Activated CD8-positive, alpha-beta T cell treated with anti-CD3 and anti-CD28 coated beads for 36 hours (primary cell): Measurements from ENCODE around the gene ASCL5. TPM values are rescaled to one million over a fixed set of nuclear protein-coding genes. Genes with fewer than 3 reads are reported as not detected.

Source experiments
- ATAC-seq: fragments of 200-7000 bp; cut with Tn5 transposase; one replicate; pipeline ENCODE4 v1.10.0; 2021; ENCODE audit warnings: mild to moderate bottlenecking, moderate library complexity
- CTCF ChIA-PET: fragments of 350-600 bp; sonication (Branson Sonifier 250); formaldehyde crosslinking; loops from one replicate; lab custom pipeline; 2021; ENCODE audit warnings: antibody characterized with exemption; lab: Charles Lee
- POLR2A ChIA-PET: fragments of 350-600 bp; sonication (Branson Sonifier 250); formaldehyde crosslinking; loops from one replicate; lab custom pipeline; 2021; ENCODE audit warnings: antibody characterized with exemption; lab: Charles Lee
- DNase-seq: peaks from one replicate; pipeline ENCODE4 v3.0.0-alpha.2; 2020
- H3K27ac Mint-ChIP-seq: one replicate; pipeline ENCODE4 v1.8.0; 2021; ENCODE audit warnings: mild to moderate bottlenecking, mixed read lengths
- H3K27me3 Mint-ChIP-seq: one replicate; pipeline ENCODE4 v1.8.0; 2021; ENCODE audit warnings: mixed read lengths
- H3K36me3 Mint-ChIP-seq: one replicate; pipeline ENCODE4 v1.8.0; 2021; ENCODE audit warnings: low read depth, mixed read lengths
- H3K4me1 Mint-ChIP-seq: one replicate; pipeline ENCODE4 v1.8.0; 2021; ENCODE audit warnings: low read depth, mixed read lengths
- H3K4me3 Mint-ChIP-seq: one replicate; pipeline ENCODE4 v1.8.0; 2021; ENCODE audit warnings: mild to moderate bottlenecking, moderate library complexity, mixed read lengths
- H3K9me3 Mint-ChIP-seq: one replicate; pipeline ENCODE4 v1.8.0; 2021; ENCODE audit warnings: mixed read lengths
- intact Hi-C: fragments of 100-400 bp; cut with micrococcal nuclease; formaldehyde crosslinking; loops from one replicate; pipeline ENCODE4 v1.10.0; 2022
- total RNA-seq, 2 experiments: library from RNA; stranded (reverse); gene quantifications; one replicate each; pipeline ENCODE4 v1.2.3, GENCODE V29; 2021
- TF ChIP-seq, protein P1 (sequence below): fragments of 200-600 bp; IDR thresholded peaks from one replicate; pipeline ENCODE4 v1.8.0; 2022; ENCODE audit warnings: antibody characterized with exemption, mild to moderate bottlenecking

Gene ASCL5
- total RNA-seq, 2 experiments from 2014 or later = 0.29 to 0.36 TPM

DNA sequence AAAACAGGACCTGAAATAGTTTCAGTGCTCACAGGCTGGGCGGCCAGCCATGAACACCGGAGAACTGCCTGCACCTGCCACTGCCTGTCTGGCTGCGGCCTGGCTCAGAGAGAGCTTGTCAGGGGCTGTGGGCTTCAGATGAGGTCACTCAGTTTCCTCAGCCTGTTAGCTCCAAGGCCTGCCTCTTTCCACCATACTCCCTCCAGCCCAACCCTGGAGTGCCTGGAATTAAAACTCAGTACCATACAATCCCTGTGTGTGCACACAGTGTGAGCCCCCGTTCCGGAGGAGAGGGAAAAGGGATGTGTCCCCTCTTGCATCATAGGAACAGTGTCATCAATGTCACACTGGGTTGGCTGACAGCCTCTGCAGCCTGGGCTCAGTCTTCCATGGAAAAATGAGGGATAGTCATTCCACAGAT lies 30.9 kb downstream of the ASCL5 start:
- H3K4me3 Mint-ChIP-seq = no peak overlapping the region
- DNase-seq (no peak), ATAC-seq (no peak)
- TF ChIP-seq, protein P1, sequence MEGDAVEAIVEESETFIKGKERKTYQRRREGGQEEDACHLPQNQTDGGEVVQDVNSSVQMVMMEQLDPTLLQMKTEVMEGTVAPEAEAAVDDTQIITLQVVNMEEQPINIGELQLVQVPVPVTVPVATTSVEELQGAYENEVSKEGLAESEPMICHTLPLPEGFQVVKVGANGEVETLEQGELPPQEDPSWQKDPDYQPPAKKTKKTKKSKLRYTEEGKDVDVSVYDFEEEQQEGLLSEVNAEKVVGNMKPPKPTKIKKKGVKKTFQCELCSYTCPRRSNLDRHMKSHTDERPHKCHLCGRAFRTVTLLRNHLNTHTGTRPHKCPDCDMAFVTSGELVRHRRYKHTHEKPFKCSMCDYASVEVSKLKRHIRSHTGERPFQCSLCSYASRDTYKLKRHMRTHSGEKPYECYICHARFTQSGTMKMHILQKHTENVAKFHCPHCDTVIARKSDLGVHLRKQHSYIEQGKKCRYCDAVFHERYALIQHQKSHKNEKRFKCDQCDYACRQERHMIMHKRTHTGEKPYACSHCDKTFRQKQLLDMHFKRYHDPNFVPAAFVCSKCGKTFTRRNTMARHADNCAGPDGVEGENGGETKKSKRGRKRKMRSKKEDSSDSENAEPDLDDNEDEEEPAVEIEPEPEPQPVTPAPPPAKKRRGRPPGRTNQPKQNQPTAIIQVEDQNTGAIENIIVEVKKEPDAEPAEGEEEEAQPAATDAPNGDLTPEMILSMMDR = no peak
- no peaks in the 10 kb centered on the region for H3K9me3 Mint-ChIP-seq
- intact Hi-C loops = no loop called here
- H3K36me3 Mint-ChIP-seq = no peaks in the 10 kb centered on the region
- no peaks in the 10 kb centered on the region for H3K27me3 Mint-ChIP-seq
- CTCF ChIA-PET = interaction anchor here (1.0 to 1.5 kb wide), 3 partner anchors 18 to 116 kb away, joined by 4 read pairs; no protein-coding TSS in a partner anchor
- POLR2A ChIA-PET = interaction anchor here (0.7 kb wide), 1 partner anchor 116 kb away, joined by 3 read pairs; no protein-coding TSS in a partner anchor
- no peaks in the 10 kb centered on the region for H3K4me1 Mint-ChIP-seq
- no peak overlapping the region for H3K27ac Mint-ChIP-seq

DNA sequence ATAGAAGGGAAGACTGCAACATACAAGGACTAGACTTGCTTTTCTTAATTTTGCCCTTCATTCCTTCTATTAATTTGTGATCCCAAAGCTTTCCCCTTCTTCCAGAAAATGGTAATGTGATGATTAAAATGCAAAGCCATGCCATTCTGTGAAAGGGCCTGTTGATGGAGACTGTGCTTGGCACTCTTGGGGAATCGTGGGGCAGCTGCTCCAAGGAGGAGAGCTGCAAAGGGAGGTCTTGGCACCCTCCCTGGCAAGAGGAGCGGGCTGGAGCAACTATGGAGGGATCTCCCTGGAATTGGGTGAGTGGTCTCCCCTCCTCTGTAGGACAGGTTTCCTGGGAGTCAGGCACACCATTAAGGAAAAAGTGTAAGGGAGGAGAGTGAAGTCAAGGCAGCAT lies 31.4 kb downstream of the ASCL5 start:
- ATAC-seq (no peak), DNase-seq (no peak)
- Mint-ChIP-seq H3K4me3 (no peak overlapping the region), H3K27me3 (no peaks in the 10 kb centered on the region), H3K4me1 (no peaks in the 10 kb centered on the region), H3K9me3 (no peaks in the 10 kb centered on the region), H3K27ac (no peak overlapping the region), H3K36me3 (no peaks in the 10 kb centered on the region)
- TF ChIP-seq, protein P1 = no peak
- ChIA-PET CTCF (interaction anchor here (1.0 to 1.5 kb wide), 3 partner anchors 19 to 115 kb away, joined by 4 read pairs; no protein-coding TSS in a partner anchor), POLR2A (no interaction called here)
- intact Hi-C loops = no loop called here

DNA sequence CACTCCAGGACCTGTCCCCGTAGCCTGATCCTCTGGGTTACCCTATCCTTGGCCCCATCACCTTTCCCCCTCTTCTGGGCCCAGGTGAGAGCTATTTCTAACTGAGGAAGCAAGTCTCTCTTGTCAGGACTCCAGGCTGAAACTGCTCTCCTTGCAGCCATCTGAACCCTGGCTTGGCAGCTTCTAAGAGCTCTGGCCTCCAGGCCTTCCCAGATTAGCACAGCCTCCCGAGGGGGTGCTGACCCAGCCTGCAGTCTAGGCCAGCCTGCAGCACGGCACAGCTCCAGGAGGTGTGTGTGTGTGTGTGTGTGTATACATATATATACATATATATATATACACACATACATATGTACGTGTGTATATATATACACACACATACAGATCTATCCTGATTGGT lies 32.2 kb downstream of the ASCL5 start:
- no peaks in the 10 kb centered on the region for H3K36me3 Mint-ChIP-seq
- TF ChIP-seq, protein P1 = no peak
- H3K4me1 Mint-ChIP-seq = no peaks in the 10 kb centered on the region
- DNase-seq (no peak), ATAC-seq (no peak)
- ChIA-PET CTCF (interaction anchor here (1.4 kb wide), 1 partner anchor 24 kb away, joined by 5 read pairs; no protein-coding TSS in a partner anchor), POLR2A (no interaction called here)
- H3K27me3 Mint-ChIP-seq = no peaks in the 10 kb centered on the region
- H3K27ac Mint-ChIP-seq = no peak overlapping the region
- no peak overlapping the region for H3K4me3 Mint-ChIP-seq
- no peaks in the 10 kb centered on the region for H3K9me3 Mint-ChIP-seq
- intact Hi-C loops = no loop called here

DNA sequence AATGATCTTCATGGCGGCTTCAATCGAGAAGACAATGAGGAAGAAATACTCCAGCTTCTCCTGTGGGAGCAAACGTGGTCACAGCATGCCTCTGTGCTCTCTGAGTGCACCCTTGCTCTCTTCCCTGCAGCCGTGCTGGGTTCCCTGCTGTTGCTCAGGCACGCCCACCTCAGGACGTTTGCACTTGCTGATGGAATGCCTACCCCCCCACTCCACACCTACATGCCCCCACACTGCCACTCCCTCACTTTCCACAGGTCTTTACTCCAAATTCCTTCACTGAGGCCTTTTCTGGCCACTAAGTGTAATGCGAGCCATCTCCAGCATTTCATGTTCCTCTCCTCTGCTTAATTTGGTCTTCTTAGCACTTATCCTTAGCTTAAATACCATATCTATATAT lies 33.0 kb downstream of the ASCL5 start:
- TF ChIP-seq, protein P1 = no peak
- Mint-ChIP-seq H3K27me3 (peaks cover 2% of the 10 kb centered on the region), H3K27ac (no peak overlapping the region), H3K4me1 (no peaks in the 10 kb centered on the region), H3K4me3 (no peak overlapping the region), H3K36me3 (no peaks in the 10 kb centered on the region), H3K9me3 (no peaks in the 10 kb centered on the region)
- intact Hi-C loops = no loop called here
- ChIA-PET POLR2A (no interaction called here), CTCF (interaction anchor here (1.4 kb wide), 1 partner anchor 24 kb away, joined by 5 read pairs; no protein-coding TSS in a partner anchor)
- no peak for DNase-seq
- ATAC-seq = no peak

DNA sequence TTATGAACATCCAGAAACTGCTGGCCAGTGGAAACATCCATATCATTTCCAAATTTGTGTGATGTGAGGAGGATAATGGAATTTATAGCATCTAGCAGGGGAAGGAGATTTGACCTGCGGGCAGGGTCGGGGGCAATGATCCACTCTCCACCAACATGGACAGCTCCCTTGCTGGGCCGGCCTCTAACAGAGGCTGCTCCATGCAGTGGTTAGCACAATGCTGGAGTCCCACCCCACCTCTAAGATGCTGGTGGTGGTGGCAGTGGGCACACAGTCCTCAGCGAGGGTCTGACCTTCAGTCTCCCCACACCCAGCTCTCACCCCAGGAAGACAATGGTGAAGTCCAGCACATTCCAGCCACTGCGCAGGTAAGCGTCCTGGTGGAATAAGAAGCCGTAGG lies 33.4 kb downstream of the ASCL5 start:
- Mint-ChIP-seq H3K9me3 (no peaks in the 10 kb centered on the region), H3K27me3 (peaks cover 2% of the 10 kb centered on the region), H3K4me1 (no peaks in the 10 kb centered on the region), H3K27ac (no peak overlapping the region), H3K4me3 (no peak overlapping the region), H3K36me3 (no peaks in the 10 kb centered on the region)
- ChIA-PET CTCF (interaction anchor here (1.4 kb wide), 1 partner anchor 25 kb away, joined by 5 read pairs; no protein-coding TSS in a partner anchor), POLR2A (no interaction called here)
- intact Hi-C loops = no loop called here
- no peak for DNase-seq
- TF ChIP-seq, protein P1 = no peak
- ATAC-seq = no peak
